ENCODE data around the gene CPE. TPM values are rescaled to one million over a fixed set of nuclear protein-coding genes. Genes with fewer than 3 reads are reported as not detected.
A peak's percentile ranks its signal among the peaks of the same experiment; 100 is the strongest.

CPE gene
- total and polyA plus RNA-seq, 2 experiments from 2014 or later: 53.9 to 77.9 TPM

DNA sequence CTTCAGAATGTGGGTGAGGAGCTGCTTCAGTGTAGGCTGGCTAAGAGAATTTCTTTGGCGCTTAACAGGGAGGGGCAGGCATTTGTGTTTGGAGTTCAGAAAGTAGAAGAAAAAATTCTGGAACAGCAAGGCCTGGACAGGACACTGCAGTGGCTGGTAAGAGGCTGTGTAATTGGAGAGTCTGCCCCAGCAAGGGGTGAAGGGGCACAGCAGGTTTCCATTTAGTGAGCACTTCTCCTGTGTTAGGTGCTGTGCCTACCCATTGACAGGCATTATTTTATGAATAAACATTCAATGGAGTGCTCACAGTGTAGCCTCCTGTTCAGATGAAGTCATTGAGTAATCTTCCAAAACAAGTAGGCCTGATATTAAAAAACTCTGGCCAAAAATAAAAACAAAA is 10.7 kb upstream of the CPE start:
- H3K4me3 ChIP-seq: no peak overlapping the region
- H3F3A ChIP-seq (ENCODE audit: insufficient read depth): peaks cover 12% of the 10 kb centered on the region
- H4K20me1 ChIP-seq (ENCODE audit: insufficient read depth): no peaks in the 10 kb centered on the region
- in situ Hi-C loops (cut with MboI): loop anchor here (10.0 kb wide), 1 partner anchor 97 kb away; no protein-coding TSS in a partner anchor
- WGBS, 2 experiments (ENCODE audit: low coverage in 1 of 2, low lambda C conversion rate in 2 of 2, missing lambda C conversion rate in 2 of 2): 50 to 62% methylated on average over 1 of the region's 1 CpG
- no peaks in the 10 kb centered on the region for H3K36me3 ChIP-seq (ENCODE audit: low read depth)
- no peaks in the 10 kb centered on the region for H3K27me3 ChIP-seq (replicated peaks; ENCODE audit: insufficient read depth)
- no peak overlapping the region for H3K27ac ChIP-seq
- H3K9ac ChIP-seq: no peak overlapping the region
- H2AFZ ChIP-seq: no peak overlapping the region
- no peak overlapping the region for H3K4me2 ChIP-seq (ENCODE audit: unreplicated experiment)
- DNase-seq: no peak
- H3K4me1 ChIP-seq (ENCODE audit: insufficient read depth): peaks cover 12% of the 10 kb centered on the region
- no peaks in the 10 kb centered on the region for H3K9me2 ChIP-seq (ENCODE audit: insufficient read depth)
- TF ChIP-seq EZH2 (IDR thresholded peaks at IDR 0.05; ENCODE audit: insufficient read depth, poor library complexity, severe bottlenecking): no peak
- no peak for TF ChIP-seq EZH2phosphoT487 (IDR thresholded peaks at IDR 0.05; ENCODE audit: insufficient read depth, low read depth)
- no peaks in the 10 kb centered on the region for H3K9me3 ChIP-seq (ENCODE audit: low read depth)
- H3K79me2 ChIP-seq (ENCODE audit: insufficient read depth): no peaks in the 10 kb centered on the region

DNA sequence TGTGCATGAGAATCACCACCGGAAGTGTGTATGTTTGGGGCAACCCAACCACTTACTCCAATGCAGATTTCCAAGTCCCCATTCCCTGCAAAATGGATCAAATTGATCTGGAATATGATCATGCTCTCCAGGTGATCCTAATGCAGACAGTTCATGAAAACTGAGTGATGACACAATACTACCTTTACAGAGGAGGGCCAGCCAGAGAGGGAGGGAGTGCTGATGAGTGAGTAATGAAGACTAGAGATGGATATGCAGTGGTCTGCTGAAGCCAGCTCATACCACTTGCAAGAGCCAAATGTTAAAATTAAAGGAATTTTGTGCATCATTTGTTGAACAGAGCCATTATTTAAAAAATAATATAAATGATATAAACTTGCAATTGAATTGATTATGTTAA is 10.2 kb upstream of the CPE start:
- in situ Hi-C loops (cut with MboI): loop anchor here (10.0 kb wide), 1 partner anchor 96 kb away; no protein-coding TSS in a partner anchor
- TF ChIP-seq EZH2phosphoT487 (IDR thresholded peaks at IDR 0.05; ENCODE audit: insufficient read depth, low read depth): no peak
- TF ChIP-seq EZH2 (IDR thresholded peaks at IDR 0.05; ENCODE audit: insufficient read depth, poor library complexity, severe bottlenecking): no peak

DNA sequence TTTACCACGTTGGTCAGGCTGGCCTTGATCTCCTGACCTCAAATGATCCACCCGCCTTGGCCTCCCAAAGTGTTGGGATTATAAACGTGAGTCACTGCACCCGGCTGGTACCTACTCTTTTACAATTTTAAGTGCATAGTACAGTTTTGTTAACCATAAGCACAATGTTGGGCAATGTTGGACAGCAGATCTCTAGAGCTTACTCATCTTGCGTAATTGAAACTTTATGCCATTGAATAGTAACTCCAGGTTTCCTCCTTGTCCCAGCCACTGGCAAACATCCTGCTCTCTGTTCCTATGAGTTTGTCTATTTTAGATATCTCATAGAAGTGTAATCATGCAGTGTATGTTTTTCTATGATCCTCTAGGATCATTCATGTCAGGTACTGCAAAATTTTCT is 9.3 kb upstream of the CPE start:
- TF ChIP-seq EZH2 (IDR thresholded peaks at IDR 0.05; ENCODE audit: insufficient read depth, poor library complexity, severe bottlenecking): no peak
- no peak for TF ChIP-seq EZH2phosphoT487 (IDR thresholded peaks at IDR 0.05; ENCODE audit: insufficient read depth, low read depth)
- H3K9me3 ChIP-seq (ENCODE audit: low read depth): no peaks in the 10 kb centered on the region
- H2AFZ ChIP-seq: no peak overlapping the region
- no peaks in the 10 kb centered on the region for H3K36me3 ChIP-seq (ENCODE audit: low read depth)
- WGBS, 2 experiments (ENCODE audit: low coverage in 1 of 2, low lambda C conversion rate in 2 of 2, missing lambda C conversion rate in 2 of 2): 46 to 48% methylated on average over 5 of the region's 5 CpGs
- in situ Hi-C loops (cut with MboI): loop anchor here (10.0 kb wide), 1 partner anchor 95 kb away; no protein-coding TSS in a partner anchor
- H3F3A ChIP-seq (ENCODE audit: insufficient read depth): peaks cover 12% of the 10 kb centered on the region
- peak; percentile 70 for DNase-seq
- H3K79me2 ChIP-seq (ENCODE audit: insufficient read depth): no peaks in the 10 kb centered on the region
- no peak overlapping the region for H3K4me3 ChIP-seq
- H3K27me3 ChIP-seq (replicated peaks; ENCODE audit: insufficient read depth): no peaks in the 10 kb centered on the region
- no peaks in the 10 kb centered on the region for H4K20me1 ChIP-seq (ENCODE audit: insufficient read depth)
- peaks cover 6% of the 10 kb centered on the region; the same call in 1 of the 2 replicates for H3K4me1 ChIP-seq (ENCODE audit: insufficient read depth)
- H3K27ac ChIP-seq: no peak overlapping the region
- H3K4me2 ChIP-seq (ENCODE audit: unreplicated experiment): no peak overlapping the region
- H3K9ac ChIP-seq: no peak overlapping the region
- H3K9me2 ChIP-seq (ENCODE audit: insufficient read depth): no peaks in the 10 kb centered on the region

More for the DNA sequence above, 10.2 kb upstream of the CPE start:
- no peaks in the 10 kb centered on the region for H3K36me3 ChIP-seq (ENCODE audit: low read depth)
- H3K9me2 ChIP-seq (ENCODE audit: insufficient read depth): no peaks in the 10 kb centered on the region
- H3K27me3 ChIP-seq (replicated peaks; ENCODE audit: insufficient read depth): no peaks in the 10 kb centered on the region
- no peak overlapping the region for H2AFZ ChIP-seq
- 100% methylated on average over 1 of the region's 1 CpG for WGBS, 2 experiments (ENCODE audit: low coverage in 1 of 2, low lambda C conversion rate in 2 of 2, missing lambda C conversion rate in 2 of 2)
- no peak for DNase-seq
- H3K4me3 ChIP-seq: no peak overlapping the region
- peaks cover 12% of the 10 kb centered on the region for H3F3A ChIP-seq (ENCODE audit: insufficient read depth)
- H3K9ac ChIP-seq: no peak overlapping the region
- no peaks in the 10 kb centered on the region for H3K9me3 ChIP-seq (ENCODE audit: low read depth)
- H4K20me1 ChIP-seq (ENCODE audit: insufficient read depth): no peaks in the 10 kb centered on the region
- peaks cover 12% of the 10 kb centered on the region for H3K4me1 ChIP-seq (ENCODE audit: insufficient read depth)
- H3K27ac ChIP-seq: no peak overlapping the region
- no peak overlapping the region for H3K4me2 ChIP-seq (ENCODE audit: unreplicated experiment)
- H3K79me2 ChIP-seq (ENCODE audit: insufficient read depth): no peaks in the 10 kb centered on the region

DNA sequence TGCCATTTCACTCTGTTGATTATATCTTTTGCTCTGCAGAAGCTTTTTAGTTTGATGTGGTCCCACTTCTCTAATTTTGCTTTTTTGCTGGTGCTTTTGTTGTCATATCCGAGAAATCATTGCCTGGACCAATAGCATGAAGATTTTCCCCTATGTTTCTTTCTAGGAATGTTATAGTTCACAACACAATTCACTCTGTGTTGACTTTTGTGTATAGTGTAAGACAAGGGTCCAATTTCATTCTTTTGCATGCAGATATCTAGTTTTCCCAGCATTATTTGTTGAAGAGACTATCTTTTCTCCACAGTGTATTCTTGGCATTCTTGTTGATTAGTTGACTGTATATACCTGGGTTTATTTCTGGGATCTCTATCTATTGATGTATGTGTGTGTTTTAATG is 8.3 kb upstream of the CPE start:
- no peaks in the 10 kb centered on the region for H3K27me3 ChIP-seq (replicated peaks; ENCODE audit: insufficient read depth)
- no peaks in the 10 kb centered on the region for H3K9me3 ChIP-seq (ENCODE audit: low read depth)
- H2AFZ ChIP-seq: no peak overlapping the region
- no peaks in the 10 kb centered on the region for H3K36me3 ChIP-seq (ENCODE audit: low read depth)
- no peaks in the 10 kb centered on the region for H4K20me1 ChIP-seq (ENCODE audit: insufficient read depth)
- H3K27ac ChIP-seq: no peak overlapping the region
- 0 out of 2 replicates have a peak, but pooled peaks cover 4% of the 10 kb centered on the region for H3F3A ChIP-seq (ENCODE audit: insufficient read depth)
- H3K4me1 ChIP-seq (ENCODE audit: insufficient read depth): no peaks in the 10 kb centered on the region
- no peak overlapping the region for H3K4me3 ChIP-seq
- in situ Hi-C loops (cut with MboI): no loop called here
- H3K79me2 ChIP-seq (ENCODE audit: insufficient read depth): no peaks in the 10 kb centered on the region
- DNase-seq: no peak
- H3K9me2 ChIP-seq (ENCODE audit: insufficient read depth): no peaks in the 10 kb centered on the region
- TF ChIP-seq EZH2phosphoT487 (IDR thresholded peaks at IDR 0.05; ENCODE audit: insufficient read depth, low read depth) (no peak), EZH2 (IDR thresholded peaks at IDR 0.05; ENCODE audit: insufficient read depth, poor library complexity, severe bottlenecking) (no peak)
- 66 to 78% methylated on average over 1 of the region's 1 CpG for WGBS, 2 experiments (ENCODE audit: low coverage in 1 of 2, low lambda C conversion rate in 2 of 2, missing lambda C conversion rate in 2 of 2)
- H3K4me2 ChIP-seq (ENCODE audit: unreplicated experiment): no peak overlapping the region
- no peak overlapping the region for H3K9ac ChIP-seq

Data from GM23248 (cell line).